GM19043 (cell line): ENCODE data around the gene PLPP2.
"Not testable (repeated sequence)": the region's sequence is repeated elsewhere in the genome, so short reads cannot be mapped to it uniquely, and the experiment has no call there.

Experiments used
- ATAC-seq: cut with Tn5 transposase; IDR thresholded peaks from one replicate; pipeline ENCODE4 v1.9.1; 2021; ENCODE audit warnings: low read depth; ENCODE audit not compliant: unreplicated experiment

The PLPP2 gene

DNA sequence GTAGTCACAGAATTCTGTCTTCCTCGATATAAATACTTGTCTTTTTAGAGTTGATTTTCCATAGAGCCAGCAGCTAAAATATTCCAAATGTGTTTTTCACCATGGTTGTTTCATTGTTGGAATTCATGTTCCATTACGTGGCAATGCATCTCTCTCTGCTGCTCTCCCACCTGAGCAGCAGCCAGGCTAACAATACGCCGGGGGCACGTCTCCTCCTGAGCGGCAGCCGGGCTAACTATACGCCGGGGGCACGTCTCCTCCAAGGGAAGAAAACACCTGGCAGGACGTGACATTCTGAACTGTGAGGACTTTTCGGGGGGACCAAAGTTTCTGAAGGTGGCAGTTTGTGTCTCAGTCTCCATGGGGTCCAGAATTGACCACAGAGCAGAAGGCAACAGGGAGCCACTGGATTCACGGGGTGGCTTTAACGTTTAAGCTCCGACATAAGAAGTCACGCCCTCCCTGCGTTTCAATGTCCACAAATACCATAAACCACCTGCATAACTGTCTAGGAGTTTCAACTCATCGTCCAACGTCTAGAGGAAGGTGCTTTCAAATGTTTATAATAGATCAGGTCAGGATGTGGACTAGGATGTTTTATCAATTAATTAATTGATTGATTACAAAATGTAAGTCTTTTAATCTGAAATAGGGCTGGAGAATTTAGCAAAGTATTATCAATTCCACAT is 15.1 kb downstream of the PLPP2 start:
- no peak for ATAC-seq

DNA sequence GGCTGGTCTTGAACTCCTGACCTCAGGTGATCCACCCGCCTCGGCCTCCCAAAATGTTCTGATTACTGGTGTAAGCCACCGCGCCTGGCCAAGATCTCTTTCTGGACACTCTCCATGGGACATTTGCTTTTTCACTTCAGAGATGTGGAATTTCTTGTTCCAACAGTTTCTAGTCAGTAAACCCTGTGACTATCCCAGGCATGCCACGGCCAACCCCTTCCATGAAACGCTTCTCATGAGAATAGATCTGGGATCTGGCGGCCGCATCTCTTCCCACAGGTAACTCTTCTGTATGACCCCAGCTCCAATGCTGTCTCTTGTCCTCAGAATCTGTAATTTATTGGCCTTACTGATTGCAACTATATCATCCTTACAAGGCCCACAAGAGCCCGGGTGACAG is 16.2 kb downstream of the PLPP2 start:
- no peak for ATAC-seq

DNA sequence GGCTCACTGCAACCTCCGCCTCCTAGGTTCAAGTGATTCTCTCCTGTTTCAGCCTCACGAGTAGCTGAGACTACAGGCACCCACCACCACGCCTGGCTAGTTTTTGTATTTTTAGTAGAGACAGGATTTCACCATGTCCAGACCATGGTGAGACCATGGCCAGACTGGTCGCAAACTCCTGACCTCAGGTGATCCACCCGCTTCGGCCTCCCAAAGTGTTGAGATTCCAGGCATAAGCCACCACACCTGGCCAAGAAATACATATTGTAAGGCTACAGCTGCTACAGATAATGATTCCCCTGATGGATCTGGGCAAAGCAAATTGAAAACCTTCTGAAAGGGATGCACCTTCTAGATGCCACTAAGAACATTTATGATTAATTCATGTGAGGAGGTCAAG is 17.8 kb downstream of the PLPP2 start:
- no peak for ATAC-seq

DNA sequence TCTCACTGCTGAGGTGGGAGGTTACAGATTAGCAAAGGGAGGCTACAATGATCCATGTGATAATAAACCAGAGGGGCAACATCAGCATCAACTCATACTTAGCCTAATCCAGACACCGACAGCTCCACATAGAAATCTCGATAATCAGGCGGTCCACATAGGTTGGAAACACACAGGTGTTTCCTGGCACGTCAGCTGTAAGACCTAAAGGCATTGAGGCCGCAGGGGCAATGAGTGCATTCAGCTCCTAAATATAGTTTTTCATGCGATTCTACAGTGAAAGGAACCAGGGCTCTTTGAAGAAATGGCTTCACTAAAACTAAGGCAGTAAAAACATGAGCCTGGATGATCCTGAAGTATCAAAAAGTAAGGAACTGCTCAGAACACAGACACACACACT is 19.3 kb downstream of the PLPP2 start:
- ATAC-seq = no peak

DNA sequence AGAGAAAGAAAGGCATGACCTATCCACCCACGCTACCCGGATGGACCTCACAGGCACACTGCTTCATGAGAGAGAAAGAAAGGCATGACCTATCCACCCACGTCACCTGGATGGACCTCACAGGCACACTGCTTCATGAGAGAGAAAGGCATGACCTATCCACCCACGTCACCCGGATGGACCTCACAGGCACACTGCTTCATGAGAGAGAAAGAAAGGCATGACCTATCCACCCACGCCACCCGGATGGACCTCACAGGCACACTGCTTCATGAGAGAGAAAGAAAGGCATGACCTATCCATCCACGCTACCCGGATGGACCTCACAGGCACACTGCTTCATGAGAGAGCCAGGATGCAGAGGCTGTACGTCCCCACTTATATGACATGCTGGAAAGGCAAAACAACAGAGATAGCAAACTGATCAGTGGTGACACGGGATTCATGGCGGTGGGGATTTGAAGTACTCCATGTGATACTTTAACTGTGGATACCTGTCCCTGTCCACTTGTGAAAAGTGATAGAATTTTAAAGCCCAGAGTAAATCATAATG is 20.4 kb downstream of the PLPP2 start:
- ATAC-seq = not testable (repeated sequence)

DNA sequence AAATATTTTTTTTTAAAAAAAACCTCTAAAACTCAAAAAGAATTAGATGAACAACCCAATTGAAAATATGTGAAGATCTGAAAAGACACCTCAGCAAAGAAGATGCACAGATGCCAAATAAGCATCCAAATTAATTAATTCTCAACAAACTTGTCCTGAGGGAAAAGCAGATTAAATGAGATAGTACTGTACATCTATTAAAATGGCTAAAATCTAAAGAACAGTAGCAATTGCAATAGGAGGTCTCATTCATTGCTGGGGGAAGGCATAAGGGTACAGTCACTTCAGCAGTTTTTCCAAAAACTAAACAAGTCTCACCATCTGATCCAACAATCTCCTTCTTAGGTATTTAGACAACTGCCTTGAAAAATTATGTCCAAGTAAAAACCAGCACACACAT is 22.0 kb downstream of the PLPP2 start:
- ATAC-seq = no peak

DNA sequence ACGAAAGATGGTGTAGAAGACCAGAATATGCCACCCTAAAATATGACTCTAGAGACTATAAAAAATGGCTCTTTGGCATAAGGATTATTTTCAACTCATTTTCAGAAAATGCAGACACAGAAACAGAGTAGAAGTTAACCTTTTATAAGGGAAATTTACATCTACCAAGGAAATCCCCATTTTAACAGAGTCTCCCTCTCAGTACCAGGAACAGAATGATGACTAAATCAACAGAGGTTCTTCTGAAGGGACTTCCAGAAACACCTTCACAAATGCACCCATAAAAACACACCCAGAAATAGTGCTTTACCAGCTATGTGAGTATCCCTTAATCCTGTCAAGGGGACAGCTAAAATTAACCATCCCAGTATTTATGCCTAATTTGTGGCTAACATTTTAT is 29.1 kb downstream of the PLPP2 start:
- ATAC-seq = no peak

DNA sequence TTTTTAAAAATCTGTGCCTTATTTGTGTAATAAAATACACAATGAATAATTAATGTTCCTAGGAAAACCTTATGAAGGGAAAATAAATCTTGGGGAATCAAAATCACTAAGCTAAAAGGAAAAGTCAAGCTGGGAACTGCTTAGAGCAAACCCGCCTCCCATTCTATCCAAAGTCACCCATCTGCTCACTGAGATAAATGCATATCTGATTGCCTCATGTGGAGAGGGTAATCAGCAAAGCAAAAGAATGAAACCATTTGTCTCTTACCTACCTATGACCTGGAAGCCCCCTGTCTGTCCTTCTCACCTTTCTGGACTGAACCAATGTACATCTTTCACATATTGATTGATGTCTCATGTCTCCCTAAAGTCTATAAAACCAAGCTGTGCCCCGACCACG is 34.4 kb downstream of the PLPP2 start:
- ATAC-seq = not testable (repeated sequence)

DNA sequence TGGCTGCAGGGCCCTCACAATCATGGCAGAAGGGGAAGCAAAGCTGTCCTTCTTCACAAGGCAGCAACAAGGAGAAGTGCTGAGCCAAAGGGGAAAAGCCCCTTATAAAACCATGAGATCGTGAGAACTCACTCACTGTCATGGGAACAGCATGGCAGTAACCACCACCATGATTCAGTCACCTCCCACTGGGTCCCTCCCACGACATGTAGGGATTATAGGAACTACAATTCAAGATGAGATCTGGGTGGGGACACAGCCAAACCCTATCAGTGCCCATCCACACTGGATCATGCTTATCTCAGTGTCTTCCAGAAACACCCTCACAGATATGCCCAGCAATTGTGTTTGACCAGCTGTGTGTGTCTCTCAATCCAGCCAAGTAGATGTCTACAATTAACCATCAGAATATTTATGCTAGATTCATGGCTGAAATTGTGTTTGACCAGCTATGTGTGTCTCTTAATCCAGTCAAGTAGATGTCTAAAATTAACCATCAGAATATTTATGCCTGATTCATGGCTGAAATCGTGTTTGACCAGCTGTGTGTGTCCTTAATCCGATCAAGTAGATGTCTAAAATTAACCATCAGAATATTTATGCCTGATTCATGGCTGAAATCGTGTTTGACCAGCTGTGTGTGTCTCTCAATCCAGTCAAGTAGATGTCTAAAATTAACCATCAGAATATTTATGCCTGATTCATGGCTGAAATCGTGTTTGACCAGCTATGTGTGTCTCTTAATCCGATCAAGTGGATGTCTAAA is 38.6 kb downstream of the PLPP2 start:
- ATAC-seq = not testable (repeated sequence)

DNA sequence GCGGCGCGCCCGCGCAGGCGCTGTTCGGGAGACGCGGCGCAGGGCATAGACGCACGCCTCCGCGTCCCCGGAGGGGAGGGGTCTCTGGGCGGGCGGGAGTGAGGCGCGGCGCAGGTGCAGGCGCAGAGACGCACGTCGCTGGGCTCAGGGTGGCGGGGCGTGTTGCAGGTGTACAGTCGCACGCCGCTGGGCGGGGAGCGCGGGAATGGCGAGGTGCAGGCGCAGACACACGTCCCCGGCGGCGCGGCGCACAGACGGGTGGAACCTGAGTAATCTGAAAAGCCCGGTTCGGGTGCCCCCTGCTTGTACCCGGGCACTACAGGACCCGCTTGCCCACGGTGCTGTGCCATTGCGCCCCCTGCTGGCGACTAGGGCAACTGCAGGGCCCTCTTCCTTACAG is 44.7 kb downstream of the PLPP2 start:
- ATAC-seq = no peak

DNA sequence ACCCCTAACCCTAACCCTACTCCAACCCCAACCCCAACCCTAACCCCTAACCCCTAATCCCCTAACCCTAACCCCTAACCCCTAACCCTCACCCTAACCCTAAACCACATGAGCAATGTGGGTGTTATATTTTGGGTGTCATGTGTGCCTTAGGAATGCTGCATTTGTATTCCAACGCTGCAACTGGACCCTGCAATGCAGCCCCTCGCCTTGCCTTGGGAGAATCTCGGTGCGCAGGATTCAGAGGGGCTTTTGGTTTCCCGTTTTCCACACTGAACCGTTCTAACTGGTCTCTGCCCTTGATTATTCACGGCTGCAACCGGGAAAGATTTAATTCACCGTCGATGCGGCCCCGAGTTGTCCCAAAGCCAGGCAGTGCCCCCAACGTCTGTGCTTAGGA is 45.3 kb downstream of the PLPP2 start:
- ATAC-seq = not testable (repeated sequence)

DNA sequence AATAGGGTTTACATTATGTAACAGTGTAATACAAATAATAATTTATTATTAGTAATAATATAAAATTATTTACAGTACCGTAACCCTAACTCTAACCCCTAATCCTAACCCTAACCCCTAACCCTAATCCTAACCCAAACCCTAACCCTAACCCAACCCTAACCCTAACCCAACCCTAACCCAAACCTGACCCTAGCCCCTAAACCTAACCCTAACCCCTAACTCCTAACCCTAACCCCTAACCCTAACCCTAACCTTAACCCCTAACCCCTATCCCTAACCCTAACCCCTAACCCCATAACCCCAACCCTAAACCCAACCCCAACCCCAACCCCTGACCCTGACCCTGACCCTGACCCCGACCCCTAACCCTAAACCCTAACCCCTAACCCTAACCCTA is 45.7 kb downstream of the PLPP2 start:
- ATAC-seq = no peak
